IMR-90 (cell line): ENCODE measurements around the gene TEAD1. TPM values are rescaled to one million over a fixed set of nuclear protein-coding genes. Genes with fewer than 3 reads are reported as not detected.

Experiments
- ATAC-seq: fragments of 200-7000 bp; cut with Tn5 transposase; 2 replicates; pipeline ENCODE4 v1.9.1; 2020; ENCODE audit warnings: low read depth, mild to moderate bottlenecking, moderate library complexity
- BruUV-seq: library from RNA; stranded (reverse); fragments of 400-500 nt; replicated peaks from 2 replicates; lab custom pipeline; 2021; lab: Mats Ljungman, UMichigan
- CTCF ChIA-PET: fragments of 300-600 bp; formaldehyde crosslinking; extraction: SDS; loops from one replicate; lab custom pipeline; 2021; ENCODE audit warnings: antibody characterized with exemption; lab: Yijun Ruan, JAX
- POLR2A ChIA-PET: fragments of 300-600 bp; sonication (Branson Sonifier 250); formaldehyde crosslinking; loops from one replicate; lab custom pipeline; 2022; ENCODE audit warnings: antibody characterized with exemption; ENCODE audit not compliant: unreplicated experiment; lab: Charles Lee
- DNase-seq: peaks from one replicate; pipeline ENCODE4 v3.0.0; 2013
- H2AFZ ChIP-seq: replicated peaks from 2 replicates; pipeline ENCODE3; 2013; ENCODE audit warnings: low read length, mild to moderate bottlenecking; ENCODE audit not compliant: poor library complexity
- H2AK5ac ChIP-seq: 2 replicates; pipeline ENCODE4 v1.6.1; 2013; ENCODE audit warnings: low read depth, low read length, inconsistent platforms
- H2AK9ac ChIP-seq: replicated peaks from 2 replicates; pipeline ENCODE3; 2013; ENCODE audit warnings: mild to moderate bottlenecking, low read depth, low read length, moderate library complexity; ENCODE audit not compliant: poor library complexity
- H2BK120ac ChIP-seq: 2 replicates; pipeline ENCODE4 v1.6.1; 2013; ENCODE audit warnings: low read depth, low read length, inconsistent platforms
- H2BK15ac ChIP-seq: 3 replicates; pipeline ENCODE4 v1.6.1; 2013; ENCODE audit warnings: low read depth, low read length, inconsistent platforms
- H2BK20ac ChIP-seq: 2 replicates; pipeline ENCODE4 v1.6.1; 2013; ENCODE audit warnings: low read depth, mild to moderate bottlenecking, inconsistent platforms, low read length, moderate library complexity
- H2BK5ac ChIP-seq: 2 replicates; pipeline ENCODE4 v1.6.1; 2013; ENCODE audit warnings: mild to moderate bottlenecking, low read depth, low read length, inconsistent platforms; ENCODE audit not compliant: poor library complexity, severe bottlenecking
- H3K14ac ChIP-seq: replicated peaks from 2 replicates; pipeline ENCODE4 v1.6.1; 2013; ENCODE audit warnings: low read depth, low read length, inconsistent platforms
- H3K18ac ChIP-seq: 2 replicates; pipeline ENCODE4 v1.6.1; 2013; ENCODE audit warnings: low read depth, low read length, control low read depth
- H3K23ac ChIP-seq: 2 replicates; pipeline ENCODE4 v1.6.1; 2013; ENCODE audit warnings: low read depth, low read length, inconsistent platforms
- H3K27ac ChIP-seq: 2 replicates; pipeline ENCODE4 v1.5.1; 2013; ENCODE audit warnings: mild to moderate bottlenecking, control low read depth, low read length; ENCODE audit not compliant: insufficient read depth
- H3K27me3 ChIP-seq: 2 replicates; pipeline ENCODE4 v1.6.1; 2013; ENCODE audit warnings: low read length; ENCODE audit not compliant: control insufficient read depth, insufficient read depth
- H3K36me3 ChIP-seq: 2 replicates; pipeline ENCODE4 v1.6.1; 2013; ENCODE audit warnings: low read length, mixed read lengths; ENCODE audit not compliant: control insufficient read depth, insufficient read depth
- H3K4ac ChIP-seq: 2 replicates; pipeline ENCODE4 v1.6.1; 2013; ENCODE audit warnings: low read depth, low read length, inconsistent platforms
- H3K4me1 ChIP-seq: 2 replicates; pipeline ENCODE4 v1.6.1; 2013; ENCODE audit warnings: low read length, mixed read lengths; ENCODE audit not compliant: control insufficient read depth, insufficient read depth
- H3K4me2 ChIP-seq: 2 replicates; pipeline ENCODE4 v1.6.1; 2013; ENCODE audit warnings: low read depth, mild to moderate bottlenecking, control low read depth, low read length, moderate library complexity
- H3K4me3 ChIP-seq: 2 replicates; pipeline ENCODE4 v1.5.1; 2013; ENCODE audit warnings: low read depth, mild to moderate bottlenecking, control low read depth, low read length, moderate library complexity; ENCODE audit not compliant: insufficient read depth
- H3K56ac ChIP-seq: 2 replicates; pipeline ENCODE4 v1.6.1; 2013; ENCODE audit warnings: low read length, inconsistent platforms; ENCODE audit not compliant: insufficient read depth; ENCODE audit errors: extremely low read depth
- H3K79me1 ChIP-seq, 2 experiments: 2 replicates each; pipeline ENCODE4 v1.6.1; 2013; ENCODE audit warnings: low read length in 2 of 2, inconsistent platforms in 1 of 2, low read depth in 1 of 2
- H3K9ac ChIP-seq: 2 replicates; pipeline ENCODE4 v1.6.1; 2013; ENCODE audit warnings: low read depth, low read length, control low read depth
- H3K9me1 ChIP-seq: 2 replicates; pipeline ENCODE4 v1.6.1; 2013; ENCODE audit warnings: low read length, inconsistent platforms; ENCODE audit not compliant: insufficient read depth
- H3K9me3 ChIP-seq: 2 replicates; pipeline ENCODE4 v1.6.1; 2013; ENCODE audit warnings: low read length; ENCODE audit not compliant: control insufficient read depth, insufficient read depth
- H4K20me1 ChIP-seq: 2 replicates; pipeline ENCODE4 v1.6.1; 2013; ENCODE audit warnings: low read length, inconsistent platforms; ENCODE audit not compliant: insufficient read depth
- H4K5ac ChIP-seq: 2 replicates; pipeline ENCODE4 v1.6.1; 2013; ENCODE audit warnings: mild to moderate bottlenecking, low read depth, low read length, control low read depth
- H4K8ac ChIP-seq, 2 experiments: 2 replicates each; pipeline ENCODE4 v1.6.1; 2013; ENCODE audit warnings: low read depth in 2 of 2, low read length in 2 of 2, control low read depth in 1 of 2, inconsistent platforms in 1 of 2
- H4K91ac ChIP-seq: 2 replicates; pipeline ENCODE4 v1.6.1; 2013; ENCODE audit warnings: low read depth, low read length, inconsistent platforms; ENCODE audit not compliant: insufficient read depth
- BHLHE40 ChIP-seq: fragments of 150-350 bp; IDR thresholded peaks from 2 replicates; pipeline ENCODE4 v1.6.1; 2016; ENCODE audit warnings: mild to moderate bottlenecking, low read depth, low read length
- CEBPB ChIP-seq: IDR thresholded peaks from 2 replicates; pipeline ENCODE4 v1.6.1; 2012; ENCODE audit warnings: low read depth, low read length, improper control_type of control experiment
- CHD1 ChIP-seq: IDR thresholded peaks from 2 replicates; pipeline ENCODE4 v1.6.1; 2012; ENCODE audit warnings: low read depth, low read length, improper control_type of control experiment
- CTCF ChIP-seq: conservative IDR thresholded peaks from 2 replicates; pipeline ENCODE4 v1.5.1; 2012; ENCODE audit warnings: mild to moderate bottlenecking, low read depth, low read length, improper control_type of control experiment
- ELK1 ChIP-seq: fragments of 150-350 bp; IDR thresholded peaks from 2 replicates; pipeline ENCODE4 v1.6.1; 2016; ENCODE audit warnings: low read depth, mild to moderate bottlenecking, low read length, moderate library complexity, borderline replicate concordance
- FOS ChIP-seq: fragments of 150-350 bp; IDR thresholded peaks from 2 replicates; pipeline ENCODE4 v1.6.1; 2016; ENCODE audit warnings: low read depth, low read length
- MAFK ChIP-seq: IDR thresholded peaks from 2 replicates; pipeline ENCODE4 v1.6.1; 2012; ENCODE audit warnings: low read depth, low read length, improper control_type of control experiment
- MAZ ChIP-seq: IDR thresholded peaks from 2 replicates; pipeline ENCODE4 v1.6.1; 2012; ENCODE audit warnings: low read depth, mild to moderate bottlenecking, low read length, improper control_type of control experiment, moderate library complexity, borderline replicate concordance
- MXI1 ChIP-seq: IDR thresholded peaks from 2 replicates; pipeline ENCODE4 v1.6.1; 2012; ENCODE audit warnings: low read depth, mild to moderate bottlenecking, low read length, moderate library complexity, borderline replicate concordance
- NFE2L2 ChIP-seq: fragments of 150-350 bp; IDR thresholded peaks from 2 replicates; pipeline ENCODE4 v1.6.1; 2016; ENCODE audit warnings: low read depth, mild to moderate bottlenecking, low read length
- POLR2A ChIP-seq: IDR thresholded peaks from 2 replicates; pipeline ENCODE4 v1.6.1; 2012; ENCODE audit warnings: mild to moderate bottlenecking, low read depth, low read length
- RAD21 ChIP-seq: IDR thresholded peaks from 2 replicates; pipeline ENCODE4 v1.6.1; 2012; ENCODE audit warnings: low read length, improper control_type of control experiment
- RCOR1 ChIP-seq: IDR thresholded peaks from 2 replicates; pipeline ENCODE4 v1.6.1; 2012; ENCODE audit warnings: mild to moderate bottlenecking, low read length, improper control_type of control experiment; ENCODE audit not compliant: insufficient replicate concordance
- RFX5 ChIP-seq: IDR thresholded peaks from 2 replicates; pipeline ENCODE4 v1.8.0; 2012; ENCODE audit warnings: low read depth, mild to moderate bottlenecking, low read length, moderate library complexity
- SMC3 ChIP-seq: fragments of 150-350 bp; IDR thresholded peaks from 2 replicates; pipeline ENCODE4 v1.6.1; 2016; ENCODE audit warnings: low read depth, mild to moderate bottlenecking, antibody characterized with exemption, low read length, moderate library complexity
- USF2 ChIP-seq: fragments of 150-350 bp; IDR thresholded peaks from 2 replicates; pipeline ENCODE4 v1.6.1; 2017; ENCODE audit warnings: mild to moderate bottlenecking, antibody characterized with exemption, low read length, low read depth
- WGBS, 2 experiments: methylation state at CpG; one replicate each; pipeline versions ENCODE4 v1.1.5 to v1.1.7; 2013; ENCODE audit warnings: missing lambda C conversion rate in 2 of 2; ENCODE audit not compliant: insufficient read length in 1 of 2; ENCODE audit errors: extremely low coverage in 2 of 2; 5-methylcytosine and 5-hydroxymethylcytosine counted together
- dilution Hi-C: fragments of 300-500 bp; cut with HindIII; formaldehyde crosslinking; loops from one replicate; pipeline ENCODE4 v1.14.3; 2018; ENCODE audit warnings: low sequenced_read_pairs; ENCODE audit not compliant: unreplicated experiment
- in situ Hi-C: fragments of 300-500 bp; cut with MboI; formaldehyde crosslinking; loops from 3 replicates; pipeline ENCODE4 v1.14.3; 2019; ENCODE audit warnings: low sequenced_read_pairs, inconsistent platforms, mixed read lengths
- intact Hi-C: fragments of 100-400 bp; cut with micrococcal nuclease; formaldehyde crosslinking; loops from 2 replicates; pipeline ENCODE4 v1.10.0; 2022
- polyA plus RNA-seq, 3 experiments: library from polyadenylated mRNA; depleted of rRNA; stranded (reverse); fragments of >200 nt; gene quantifications; 2 replicates each; pipeline ENCODE4 v1.2.3, GENCODE V29; 2012; ENCODE audit warnings: low replicate concordance in 1 of 3
- total RNA-seq: library from RNA; depleted of rRNA; stranded (reverse); fragments of >200 nt; gene quantifications from 2 replicates; pipeline ENCODE4 v1.2.3, GENCODE V29; 2012

The TEAD1 gene
- total and polyA plus RNA-seq, 2 of the 4 experiments (the other 2 are of a cell fraction) = 51.8 to 69.2 TPM

GRCh38 chr11:12741671-12742216, 67.5 kb downstream of the TEAD1 start:
- TF ChIP-seq ELK1 (no peak), RFX5 (no peak), MAZ (no peak), BHLHE40 (no peak), POLR2A (no peak), CEBPB (no peak), RAD21 (no peak), RCOR1 (no peak), SMC3 (no peak), USF2 (no peak), CHD1 (no peak), MAFK (no peak), FOS (no peak), CTCF (no peak), MXI1 (no peak), NFE2L2 (no peak)
- H2BK15ac ChIP-seq = no peak overlapping the region
- no peak overlapping the region for H3K56ac ChIP-seq
- H4K20me1 ChIP-seq = peaks cover 94% of the 10 kb centered on the region
- DNase-seq (no peak), ATAC-seq (no peak)
- H3K27ac ChIP-seq = no peak overlapping the region
- H3K4me3 ChIP-seq = no peak overlapping the region
- peaks cover 19% of the 10 kb centered on the region for H3K4me1 ChIP-seq
- H2AK9ac ChIP-seq = no peak overlapping the region
- H2AK5ac ChIP-seq = no peak overlapping the region
- no peak overlapping the region for H2AFZ ChIP-seq
- in situ Hi-C loops = no loop called here
- no peak overlapping the region for H4K8ac ChIP-seq
- H3K9ac ChIP-seq = no peak overlapping the region
- WGBS, 2 experiments = no CpG with 5 or more reads among the region's 1 CpG
- H3K23ac ChIP-seq = peak overlapping the region; percentile 21; the same call in 1 of the 2 replicates
- dilution Hi-C loops = no loop called here
- no peak overlapping the region for H2BK5ac ChIP-seq
- no peaks in the 10 kb centered on the region for H3K27me3 ChIP-seq
- no peaks in the 10 kb centered on the region for H3K9me3 ChIP-seq
- H2BK120ac ChIP-seq = no peak overlapping the region
- ChIA-PET POLR2A (no interaction called here), CTCF (interaction anchor here (1.4 kb wide), 1 partner anchor 11 kb away, joined by 3 read pairs; no protein-coding TSS in a partner anchor)
- peaks cover 24 to 88% of the 10 kb centered on the region in 2 experiments for H3K79me1 ChIP-seq
- H2BK20ac ChIP-seq = no peak overlapping the region
- no peak overlapping the region for H4K91ac ChIP-seq
- H3K36me3 ChIP-seq = no peaks in the 10 kb centered on the region; the same call in 1 of the 2 replicates
- BruUV-seq = no TSS peak
- H3K18ac ChIP-seq = no peak overlapping the region
- intact Hi-C loops = no loop called here
- 0 out of 2 replicates have a peak overlapping the region, but pooled peaks have one; percentile 23 for H4K5ac ChIP-seq
- H3K4ac ChIP-seq = no peak overlapping the region
- H3K9me1 ChIP-seq = peaks cover 26% of the 10 kb centered on the region
- no peak overlapping the region for H3K14ac ChIP-seq
- no peak overlapping the region for H3K4me2 ChIP-seq
